ENCODE measurements around the gene TRABD2A.

- TF ChIP-seq CTCF (IDR thresholded peaks at IDR 0.05) (no peak), POLR2A (IDR thresholded peaks at IDR 0.05) (no peak)
Measured at GRCh38 chr2:84880645-84881521, at the start of gene TRABD2A.

Measured in body of pancreas (tissue), 4 donors.